ENCODE measurements around the gene NPC2.

DNA sequence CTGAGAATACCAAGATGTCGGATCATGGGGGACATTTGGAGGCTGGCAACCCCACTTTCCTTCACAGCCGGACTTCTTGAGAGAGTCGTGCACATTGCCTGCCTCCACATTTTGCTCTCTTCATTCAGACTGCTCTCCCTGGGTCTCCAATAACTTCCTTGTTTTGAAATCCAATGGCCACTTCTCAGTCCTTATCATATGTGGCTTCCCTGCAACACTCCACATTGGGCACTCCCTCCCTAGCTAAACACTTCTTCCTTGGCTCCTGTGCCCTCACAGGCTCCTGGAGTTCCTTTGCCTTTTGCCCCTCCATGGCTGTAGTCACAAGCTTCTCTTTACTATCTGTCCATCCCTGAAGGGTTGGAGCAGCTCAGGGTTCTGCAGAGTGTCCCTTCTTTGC is 30.1 kb downstream of the NPC2 start:
- TF ChIP-seq CBX5 (IDR thresholded peaks at IDR 0.05; ENCODE audit: borderline replicate concordance, low read depth) = no peak
- TF ChIP-seq, protein P1, sequence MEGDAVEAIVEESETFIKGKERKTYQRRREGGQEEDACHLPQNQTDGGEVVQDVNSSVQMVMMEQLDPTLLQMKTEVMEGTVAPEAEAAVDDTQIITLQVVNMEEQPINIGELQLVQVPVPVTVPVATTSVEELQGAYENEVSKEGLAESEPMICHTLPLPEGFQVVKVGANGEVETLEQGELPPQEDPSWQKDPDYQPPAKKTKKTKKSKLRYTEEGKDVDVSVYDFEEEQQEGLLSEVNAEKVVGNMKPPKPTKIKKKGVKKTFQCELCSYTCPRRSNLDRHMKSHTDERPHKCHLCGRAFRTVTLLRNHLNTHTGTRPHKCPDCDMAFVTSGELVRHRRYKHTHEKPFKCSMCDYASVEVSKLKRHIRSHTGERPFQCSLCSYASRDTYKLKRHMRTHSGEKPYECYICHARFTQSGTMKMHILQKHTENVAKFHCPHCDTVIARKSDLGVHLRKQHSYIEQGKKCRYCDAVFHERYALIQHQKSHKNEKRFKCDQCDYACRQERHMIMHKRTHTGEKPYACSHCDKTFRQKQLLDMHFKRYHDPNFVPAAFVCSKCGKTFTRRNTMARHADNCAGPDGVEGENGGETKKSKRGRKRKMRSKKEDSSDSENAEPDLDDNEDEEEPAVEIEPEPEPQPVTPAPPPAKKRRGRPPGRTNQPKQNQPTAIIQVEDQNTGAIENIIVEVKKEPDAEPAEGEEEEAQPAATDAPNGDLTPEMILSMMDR (IDR thresholded peaks at IDR 0.05 in 2 of 3, conservative IDR thresholded peaks at IDR 0.05 in 1 of 3; ENCODE audit: insufficient read depth in 2 of 3, low read depth in 1 of 3, low read length in 3 of 3) = no peak
- no peak for TF ChIP-seq RAD21 (CRISPR knock-in tag; conservative IDR thresholded peaks at IDR 0.05 in 1 of 2, IDR thresholded peaks at IDR 0.05 in 1 of 2)
- no peak for TF ChIP-seq ARID2 (IDR thresholded peaks at IDR 0.05)
- TF ChIP-seq MXI1 (IDR thresholded peaks at IDR 0.05; ENCODE audit: low read depth, low read length) = no peak
- TF ChIP-seq, protein P2, sequence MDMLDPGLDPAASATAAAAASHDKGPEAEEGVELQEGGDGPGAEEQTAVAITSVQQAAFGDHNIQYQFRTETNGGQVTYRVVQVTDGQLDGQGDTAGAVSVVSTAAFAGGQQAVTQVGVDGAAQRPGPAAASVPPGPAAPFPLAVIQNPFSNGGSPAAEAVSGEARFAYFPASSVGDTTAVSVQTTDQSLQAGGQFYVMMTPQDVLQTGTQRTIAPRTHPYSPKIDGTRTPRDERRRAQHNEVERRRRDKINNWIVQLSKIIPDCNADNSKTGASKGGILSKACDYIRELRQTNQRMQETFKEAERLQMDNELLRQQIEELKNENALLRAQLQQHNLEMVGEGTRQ (CRISPR knock-in tag; IDR thresholded peaks at IDR 0.05) = no peak
- TF ChIP-seq EP300 (IDR thresholded peaks at IDR 0.05; ENCODE audit: low read length) = no peak
- TF ChIP-seq, protein P3, sequence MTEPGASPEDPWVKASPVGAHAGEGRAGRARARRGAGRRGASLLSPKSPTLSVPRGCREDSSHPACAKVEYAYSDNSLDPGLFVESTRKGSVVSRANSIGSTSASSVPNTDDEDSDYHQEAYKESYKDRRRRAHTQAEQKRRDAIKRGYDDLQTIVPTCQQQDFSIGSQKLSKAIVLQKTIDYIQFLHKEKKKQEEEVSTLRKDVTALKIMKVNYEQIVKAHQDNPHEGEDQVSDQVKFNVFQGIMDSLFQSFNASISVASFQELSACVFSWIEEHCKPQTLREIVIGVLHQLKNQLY (CRISPR knock-in tag; conservative IDR thresholded peaks at IDR 0.05) = no peak
- no peak for TF ChIP-seq HDAC2 (IDR thresholded peaks at IDR 0.05)
- no peak for TF ChIP-seq CCNT2 (IDR thresholded peaks at IDR 0.05; ENCODE audit: borderline replicate concordance, extremely low read depth, insufficient read length, low read depth, low read length)
- TF ChIP-seq POLR2A (conservative IDR thresholded peaks at IDR 0.05) = no peak
- no peak for TF ChIP-seq MCM7 (IDR thresholded peaks at IDR 0.05)
- TF ChIP-seq, protein P4, sequence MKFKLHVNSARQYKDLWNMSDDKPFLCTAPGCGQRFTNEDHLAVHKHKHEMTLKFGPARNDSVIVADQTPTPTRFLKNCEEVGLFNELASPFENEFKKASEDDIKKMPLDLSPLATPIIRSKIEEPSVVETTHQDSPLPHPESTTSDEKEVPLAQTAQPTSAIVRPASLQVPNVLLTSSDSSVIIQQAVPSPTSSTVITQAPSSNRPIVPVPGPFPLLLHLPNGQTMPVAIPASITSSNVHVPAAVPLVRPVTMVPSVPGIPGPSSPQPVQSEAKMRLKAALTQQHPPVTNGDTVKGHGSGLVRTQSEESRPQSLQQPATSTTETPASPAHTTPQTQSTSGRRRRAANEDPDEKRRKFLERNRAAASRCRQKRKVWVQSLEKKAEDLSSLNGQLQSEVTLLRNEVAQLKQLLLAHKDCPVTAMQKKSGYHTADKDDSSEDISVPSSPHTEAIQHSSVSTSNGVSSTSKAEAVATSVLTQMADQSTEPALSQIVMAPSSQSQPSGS (CRISPR knock-in tag; IDR thresholded peaks at IDR 0.05) = no peak
- no peak for TF ChIP-seq ZNF146 (CRISPR knock-in tag; IDR thresholded peaks at IDR 0.05; ENCODE audit: unreplicated experiment)

All from K562 (cell line).